Activated CD8-positive, alpha-beta memory T cell treated with anti-CD3 and anti-CD28 coated beads for 48 hours (primary cell): Measurements from ENCODE around the gene MARCHF9.

Experiments
- DNase-seq, 3 experiments: peaks; one replicate each; pipeline ENCODE4 v3.0.0-alpha.2; 2020; ENCODE audit warnings: low read depth in 2 of 3, low spot score in 2 of 3

The MARCHF9 gene

DNA sequence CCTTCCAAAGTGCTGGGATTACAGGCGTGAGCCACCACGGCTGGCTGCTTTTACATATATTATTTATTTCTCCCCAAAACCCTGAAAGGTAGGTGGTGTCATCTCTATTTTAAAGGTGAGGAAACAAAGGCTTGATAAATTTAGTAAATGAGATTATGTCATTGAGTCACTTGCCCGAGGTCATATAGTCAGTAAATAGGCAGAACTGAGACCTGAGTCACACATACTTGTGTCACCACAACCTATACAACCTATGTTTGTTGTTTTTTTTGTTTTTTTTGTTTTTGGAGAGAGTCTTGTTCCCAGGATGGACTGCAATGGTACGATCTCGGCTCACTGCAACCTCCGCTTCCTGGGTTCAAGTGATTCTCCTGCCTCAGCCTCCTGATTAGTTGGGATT, 40.5 kb downstream of the MARCHF9 start:
- no peak for DNase-seq

DNA sequence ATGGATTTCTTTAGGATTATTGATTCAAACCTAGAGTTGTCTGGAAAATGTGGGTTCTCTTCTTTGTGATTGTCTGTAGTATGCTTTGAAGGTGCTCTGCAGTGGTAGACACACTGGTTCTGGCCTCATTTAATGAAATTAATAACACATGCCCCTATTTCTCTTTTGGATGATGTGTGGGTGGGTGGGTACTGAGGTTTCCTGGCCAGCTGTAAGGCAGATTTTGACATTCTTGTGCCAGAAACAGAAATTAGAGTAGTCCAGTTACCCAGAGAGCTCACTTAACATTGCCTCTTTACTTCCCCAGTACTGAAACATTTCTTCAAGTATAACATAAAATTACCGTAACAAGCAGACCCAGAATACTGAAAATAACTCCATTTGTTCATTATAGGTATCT, 42.1 kb downstream of the MARCHF9 start:
- DNase-seq: no peak

DNA sequence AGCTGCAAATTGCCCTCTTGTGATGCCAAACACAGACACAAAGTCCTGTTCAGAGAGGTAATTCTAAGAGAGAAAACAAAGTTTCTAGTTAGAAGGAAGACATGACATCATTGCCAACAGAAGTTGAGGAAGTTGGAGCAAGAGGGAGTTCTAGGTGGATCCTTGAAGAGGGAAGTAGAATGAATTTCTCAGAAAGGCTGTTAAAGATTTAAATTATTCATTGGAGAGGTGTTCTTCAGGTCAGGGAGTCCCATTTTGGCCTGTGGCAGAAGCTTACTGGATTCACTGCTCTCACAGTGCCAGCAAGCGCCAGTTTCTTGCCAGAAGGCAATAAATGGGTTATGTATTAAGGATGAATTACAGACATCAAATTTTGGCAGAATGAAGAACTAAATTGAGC, 43.0 kb downstream of the MARCHF9 start:
- no peak for DNase-seq

DNA sequence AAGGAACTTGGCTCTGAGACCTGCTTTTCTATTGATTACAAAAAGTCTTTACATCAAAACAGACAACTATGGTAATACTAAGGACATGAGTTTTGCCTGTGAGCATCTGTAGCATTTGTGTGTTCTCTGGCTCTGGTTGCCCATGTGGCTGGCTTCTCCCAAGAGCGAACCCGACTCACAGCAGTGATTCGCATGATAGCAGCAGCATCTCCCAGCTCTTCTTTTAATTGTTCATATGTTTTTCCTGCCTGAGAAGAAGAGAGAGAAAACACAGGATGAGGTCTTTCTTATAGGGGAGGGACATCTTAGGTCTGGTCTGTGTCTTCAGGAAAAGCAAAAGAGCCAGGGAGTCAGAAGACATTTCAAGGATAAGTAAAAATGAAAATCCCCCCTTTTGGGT, 46.1 kb downstream of the MARCHF9 start:
- DNase-seq: no peak

DNA sequence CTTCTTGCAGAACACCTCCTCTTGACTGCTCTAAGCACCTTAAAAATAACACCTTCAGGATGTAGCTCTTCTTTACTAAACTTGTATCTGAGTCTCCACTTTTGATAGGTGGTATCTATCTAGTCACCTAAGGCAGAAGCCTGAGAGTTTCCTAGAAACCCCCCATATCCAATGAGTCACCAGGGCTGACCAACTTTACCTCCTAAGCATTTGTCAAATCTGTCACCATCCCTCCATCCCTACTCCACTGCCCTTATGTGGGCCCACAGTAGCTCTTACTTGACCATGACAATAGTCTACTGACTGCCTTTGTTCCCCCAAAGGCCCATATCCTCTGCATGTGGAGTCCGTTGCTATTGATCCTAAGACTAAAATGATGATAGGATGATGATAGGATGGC, 47.7 kb downstream of the MARCHF9 start:
- no peak for DNase-seq

DNA sequence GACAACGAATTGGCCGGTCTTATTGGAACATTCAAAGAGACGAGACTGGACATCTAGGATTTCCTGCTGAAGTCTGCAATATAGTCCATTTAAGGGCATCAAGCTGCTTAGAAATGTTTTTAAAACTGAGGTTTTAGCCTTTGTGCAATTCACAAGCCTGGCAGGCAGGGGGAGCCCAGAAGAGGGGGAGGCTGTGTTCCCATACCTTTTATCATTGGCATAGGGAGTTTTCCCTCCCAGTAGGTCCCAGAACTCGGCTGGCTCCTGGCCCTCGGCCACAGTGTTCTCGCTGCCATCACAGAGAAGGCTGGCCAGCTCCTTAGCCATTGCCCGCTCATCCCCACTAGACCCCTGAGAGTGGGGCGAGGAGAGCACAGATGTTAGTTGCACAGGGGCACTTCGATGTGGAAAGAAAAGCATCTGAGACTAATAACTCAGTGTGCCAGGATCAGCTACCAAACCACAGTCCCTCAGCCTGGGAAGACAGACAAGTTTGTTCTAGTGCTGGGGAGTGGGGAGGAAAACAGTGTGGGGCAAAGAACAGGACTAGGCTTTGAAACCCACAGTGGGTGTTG, 48.5 kb downstream of the MARCHF9 start:
- DNase-seq: no peak

DNA sequence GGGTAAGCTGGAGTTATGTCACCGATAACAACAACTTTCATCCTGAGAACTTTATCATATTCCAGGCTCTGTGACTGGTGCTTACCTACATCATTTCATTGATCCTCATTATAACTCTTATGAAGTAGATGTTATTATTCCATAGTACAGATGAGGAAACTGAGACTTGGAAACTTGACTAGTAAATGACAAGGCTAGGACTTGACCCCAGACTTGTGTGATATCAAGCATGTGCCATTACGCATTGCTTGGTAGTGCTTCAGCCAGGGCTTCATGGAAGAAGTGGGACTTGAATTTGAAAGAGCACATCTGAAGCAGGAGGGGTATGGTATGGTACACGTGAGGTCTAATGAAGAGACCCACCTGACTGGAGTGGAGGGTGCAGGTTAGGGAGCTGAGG, 51.8 kb downstream of the MARCHF9 start:
- DNase-seq: no peak

DNA sequence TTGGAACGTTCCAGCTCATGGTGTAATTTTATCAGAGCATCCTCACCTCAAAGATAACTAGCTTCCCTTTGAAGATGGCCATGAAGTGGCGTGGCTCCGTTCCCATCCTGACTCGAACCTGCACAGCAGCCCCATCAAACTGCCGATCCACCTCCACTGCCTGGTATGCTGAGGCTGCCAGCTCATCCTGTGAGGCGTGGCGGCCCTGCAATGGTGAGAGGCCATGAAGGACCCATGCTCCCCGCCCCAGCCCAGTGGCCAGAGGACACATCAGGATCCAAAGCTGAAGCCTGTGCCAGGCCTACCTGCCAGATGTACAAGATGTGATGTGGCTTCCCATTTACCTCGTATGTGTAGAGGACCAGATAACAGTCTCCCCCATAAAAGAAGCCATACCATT, 52.4 kb downstream of the MARCHF9 start:
- DNase-seq: no peak

DNA sequence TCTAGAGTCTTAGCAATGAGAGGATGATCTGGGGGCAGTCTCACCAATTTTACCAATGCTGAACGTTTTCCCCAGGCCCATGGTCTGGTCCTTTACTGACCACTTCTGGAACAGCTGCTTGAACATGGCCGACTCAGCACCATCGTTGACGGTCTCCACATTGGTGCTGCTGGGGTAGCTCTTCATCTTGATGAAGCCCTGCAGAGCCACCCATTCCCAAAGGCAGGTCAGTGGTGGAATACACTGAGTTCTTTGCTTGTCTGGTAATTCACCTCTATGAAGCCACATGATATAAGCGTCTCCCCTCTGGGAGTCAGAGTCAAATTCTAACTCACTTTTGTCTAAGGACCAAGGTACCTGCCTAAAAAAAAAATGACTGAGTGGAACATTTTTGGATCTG, 53.4 kb downstream of the MARCHF9 start:
- no peak for DNase-seq

DNA sequence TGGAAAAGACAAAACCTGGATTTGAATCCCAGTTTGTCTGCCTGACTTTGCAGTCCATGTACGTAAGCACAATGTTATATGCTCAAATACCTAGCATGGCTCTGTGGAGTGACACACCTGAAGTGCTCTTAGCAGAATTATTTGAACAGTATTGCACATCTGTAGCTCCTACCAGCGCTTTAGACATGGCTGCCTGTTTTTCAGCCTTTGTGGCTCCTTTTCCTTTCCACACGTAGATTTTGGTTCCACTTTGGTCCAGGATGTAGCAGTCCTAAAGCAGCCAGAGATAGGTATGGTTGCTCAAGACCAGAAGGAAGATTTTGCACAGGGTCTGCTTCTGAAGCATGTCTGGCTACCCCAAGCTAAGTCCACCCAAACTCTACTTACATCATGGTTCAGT, 54.5 kb downstream of the MARCHF9 start:
- DNase-seq: no peak
